ENCODE measurements around the gene DOCK2. TPM values are rescaled to one million over a fixed set of nuclear protein-coding genes. Genes with fewer than 3 reads are reported as not detected.

The DOCK2 gene
- total and polyA plus RNA-seq, 2 of the 8 experiments (the other 6 are each of a cell fraction or from before 2014, with no cell fraction given) = 3.9 to 5.7 TPM

- TF ChIP-seq CHD7 (IDR thresholded peaks at IDR 0.05; ENCODE audit: insufficient replicate concordance, low read length) = no peak
- TF ChIP-seq RFX5 (IDR thresholded peaks at IDR 0.05; ENCODE audit: borderline replicate concordance, low read depth, low read length) = no peak
- TF ChIP-seq SAP30 (IDR thresholded peaks at IDR 0.05; ENCODE audit: insufficient read depth, insufficient replicate concordance, low read length) = no peak
- TF ChIP-seq KDM1A (IDR thresholded peaks at IDR 0.05; ENCODE audit: borderline replicate concordance, low read length) = no peak
- TF ChIP-seq RAD21 (IDR thresholded peaks at IDR 0.05 in 1 of 2, conservative IDR thresholded peaks at IDR 0.05 in 1 of 2; ENCODE audit: low read depth in 2 of 2, low read length in 2 of 2) = no peak
These were observed 109.1 kb downstream of the DOCK2 start (continued) for GRCh38 chr5:169746147-169746694.
